Effector memory CD4-positive, alpha-beta T cell (primary cell): Measurements from ENCODE around the gene TMA7.
"Not testable (repeated sequence)": the region's sequence is repeated elsewhere in the genome, so short reads cannot be mapped to it uniquely, and the experiment has no call there.

Experiments
- DNase-seq, 3 donors: peaks; one replicate each; pipeline ENCODE4 v3.0.0-alpha.2; 2020
- H3K27ac ChIP-seq: 2 replicates; pipeline ENCODE4 v1.7.0; 2013; ENCODE audit warnings: mild to moderate bottlenecking, low read length, moderate library complexity; ENCODE audit not compliant: insufficient read depth, poor library complexity, severe bottlenecking
- H3K27me3 ChIP-seq: replicated peaks from 2 replicates; pipeline ENCODE4 v1.7.0; 2013; ENCODE audit warnings: mild to moderate bottlenecking, low read length; ENCODE audit not compliant: insufficient read depth, control insufficient read depth, poor library complexity, severe bottlenecking
- H3K36me3 ChIP-seq: 2 replicates; pipeline ENCODE4 v1.7.0; 2013; ENCODE audit warnings: mild to moderate bottlenecking, low read length, moderate library complexity; ENCODE audit not compliant: control insufficient read depth, insufficient read depth
- H3K4me1 ChIP-seq: 2 replicates; pipeline ENCODE4 v1.7.0; 2013; ENCODE audit warnings: low read length, mild to moderate bottlenecking; ENCODE audit not compliant: control insufficient read depth, insufficient read depth, poor library complexity, severe bottlenecking
- H3K4me3 ChIP-seq: 2 replicates; pipeline ENCODE4 v1.7.0; 2013; ENCODE audit warnings: low read length, low read depth, mild to moderate bottlenecking; ENCODE audit not compliant: insufficient read depth, poor library complexity, severe bottlenecking
- H3K9me3 ChIP-seq: 2 replicates; pipeline ENCODE4 v1.7.0; 2013; ENCODE audit warnings: mild to moderate bottlenecking, low read length, moderate library complexity; ENCODE audit not compliant: control insufficient read depth

The TMA7 gene

DNA sequence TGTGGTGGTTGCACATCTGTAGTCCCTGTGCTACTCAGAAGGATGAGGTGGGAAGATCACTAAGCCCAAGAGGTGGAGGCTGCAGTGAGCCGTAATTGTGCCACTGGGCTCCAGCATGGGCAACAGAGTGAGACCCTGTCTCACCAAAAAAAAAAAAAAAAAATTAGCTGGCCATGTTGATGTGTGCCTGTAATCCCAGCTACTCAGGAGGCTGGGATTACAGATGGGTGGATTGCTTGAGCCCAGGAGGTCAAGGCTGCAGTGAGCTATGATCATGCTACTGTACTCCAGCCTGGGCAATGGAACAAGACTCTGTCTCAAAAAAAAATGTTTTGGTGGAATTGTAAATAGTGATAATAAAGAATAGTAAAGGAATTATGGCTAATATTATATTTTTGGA is 16.4 kb downstream of the TMA7 start:
- Histone ChIP-seq H3K9me3 (no peaks in the 10 kb centered on the region), H3K27me3 (no peaks in the 10 kb centered on the region), H3K36me3 (peaks cover 35% of the 10 kb centered on the region), H3K27ac (no peak overlapping the region), H3K4me3 (no peak overlapping the region), H3K4me1 (no peaks in the 10 kb centered on the region)
- DNase-seq, result no peak

- DNase-seq, result no peak
- H3K27ac ChIP-seq, result no peak overlapping the region
- no peaks in the 10 kb centered on the region for H3K4me1 ChIP-seq
- no peaks in the 10 kb centered on the region for H3K27me3 ChIP-seq
- H3K9me3 ChIP-seq, result no peaks in the 10 kb centered on the region
- H3K4me3 ChIP-seq, result no peak overlapping the region
- peaks cover 37% of the 10 kb centered on the region for H3K36me3 ChIP-seq
Observed at GRCh38 chr3:48459331-48459730, 19.3 kb downstream of the TMA7 start.

DNA sequence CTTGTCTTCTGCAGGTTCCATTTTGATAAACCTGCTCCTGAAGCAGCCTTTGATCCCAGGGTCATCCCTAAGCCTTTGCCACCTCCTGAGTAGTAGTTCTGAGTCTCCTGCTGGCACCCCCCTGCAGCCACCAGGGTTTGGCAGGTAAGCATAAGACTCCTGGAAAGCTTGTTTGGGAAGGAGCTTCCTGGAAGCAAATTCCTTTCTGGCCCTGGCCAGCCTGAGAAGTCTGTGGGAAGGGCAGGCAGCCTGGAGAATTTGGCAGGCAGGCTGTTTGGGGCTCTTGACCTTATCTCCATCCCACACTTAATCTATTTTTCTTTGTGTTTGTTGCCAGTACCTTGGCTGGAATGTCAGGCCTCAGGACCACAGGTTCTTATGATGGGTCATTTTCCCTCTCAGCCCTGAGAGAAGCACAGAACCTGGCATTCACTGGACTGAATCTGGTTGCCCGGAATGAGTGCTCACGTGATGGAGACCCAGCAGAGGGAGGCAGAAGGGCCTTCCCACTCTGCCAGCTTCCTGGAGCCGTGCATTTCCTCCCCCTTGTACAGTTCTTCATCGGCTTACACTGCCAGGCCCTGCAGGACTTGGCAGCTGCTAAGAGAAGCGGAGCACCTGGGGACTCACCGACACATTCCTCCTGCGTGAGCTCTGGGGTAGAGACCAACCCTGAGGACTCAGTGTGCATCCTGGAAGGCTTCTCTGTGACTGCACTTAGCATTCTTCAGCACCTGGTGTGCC is 19.9 kb downstream of the TMA7 start:
- Histone ChIP-seq H3K4me1 (no peaks in the 10 kb centered on the region), H3K27ac (no peak overlapping the region), H3K9me3 (no peaks in the 10 kb centered on the region), H3K27me3 (no peaks in the 10 kb centered on the region), H3K4me3 (no peak overlapping the region), H3K36me3 (peaks cover 34% of the 10 kb centered on the region)
- DNase-seq, result no peak

DNA sequence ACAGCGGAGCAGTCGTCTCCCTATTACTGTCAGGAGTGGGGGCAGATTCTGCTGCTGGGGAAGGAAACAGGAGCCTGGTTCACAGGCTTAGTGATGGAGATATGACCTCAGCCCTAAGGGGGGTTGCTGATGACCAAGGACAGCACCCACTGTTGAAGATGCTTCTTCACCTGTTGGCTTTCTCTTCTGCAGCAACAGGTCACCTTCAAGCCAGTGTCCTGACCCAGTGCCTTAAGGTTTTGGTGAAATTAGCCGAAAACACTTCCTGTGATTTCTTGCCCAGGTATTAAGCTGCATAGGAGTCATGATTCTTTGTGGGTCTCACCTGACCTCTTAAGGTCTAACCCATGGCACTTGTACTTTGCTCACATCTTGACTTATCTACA is 20.5 kb downstream of the TMA7 start:
- H3K27ac ChIP-seq, result no peak overlapping the region
- DNase-seq, result no peak
- no peaks in the 10 kb centered on the region for H3K9me3 ChIP-seq
- peaks cover 34% of the 10 kb centered on the region for H3K36me3 ChIP-seq
- H3K4me1 ChIP-seq, result peaks cover 3% of the 10 kb centered on the region
- no peaks in the 10 kb centered on the region for H3K27me3 ChIP-seq
- no peak overlapping the region for H3K4me3 ChIP-seq

- not testable (repeated sequence) for H3K9me3 ChIP-seq, H3K4me3 ChIP-seq, DNase-seq, H3K27ac ChIP-seq, H3K27me3 ChIP-seq
- H3K36me3 ChIP-seq, result peaks cover 34% of the 10 kb centered on the region
- peaks cover 15% of the 10 kb centered on the region for H3K4me1 ChIP-seq
Observed at GRCh38 chr3:48461767-48462166, 21.7 kb downstream of the TMA7 start.

- Histone ChIP-seq H3K4me3 (no peak overlapping the region), H3K4me1 (peaks cover 33% of the 10 kb centered on the region), H3K9me3 (no peaks in the 10 kb centered on the region), H3K27ac (no peak overlapping the region), H3K27me3 (no peaks in the 10 kb centered on the region), H3K36me3 (peaks cover 45% of the 10 kb centered on the region)
- DNase-seq, result no peak
Observed at GRCh38 chr3:48463703-48464102, 23.6 kb downstream of the TMA7 start.

DNA sequence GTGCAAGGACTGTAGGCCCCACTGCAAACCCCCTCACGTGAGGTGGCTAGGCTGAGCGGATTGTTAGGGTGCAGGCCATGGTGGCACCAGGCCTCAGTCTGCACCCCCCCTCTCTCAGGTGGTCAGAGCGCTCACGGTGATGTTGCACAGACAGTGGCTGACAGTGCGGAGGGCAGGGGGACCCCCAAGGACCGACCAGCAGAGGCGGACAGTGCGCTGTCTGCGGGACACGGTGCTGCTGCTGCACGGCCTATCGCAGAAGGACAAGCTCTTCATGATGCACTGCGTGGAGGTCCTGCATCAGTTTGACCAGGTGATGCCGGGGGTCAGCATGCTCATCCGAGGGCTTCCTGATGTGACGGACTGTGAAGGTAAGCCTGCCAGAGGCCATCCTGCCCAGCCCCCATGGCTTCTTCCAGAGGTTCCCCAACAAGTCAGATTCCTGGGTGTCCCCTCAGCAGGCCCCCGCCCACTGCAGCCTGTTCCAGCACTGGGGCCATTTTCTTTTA is 24.7 kb downstream of the TMA7 start:
- H3K36me3 ChIP-seq, result peaks cover 46% of the 10 kb centered on the region
- H3K4me1 ChIP-seq, result peaks cover 43% of the 10 kb centered on the region
- DNase-seq, result no peak
- no peaks in the 10 kb centered on the region for H3K27me3 ChIP-seq
- H3K9me3 ChIP-seq, result no peaks in the 10 kb centered on the region
- no peak overlapping the region for H3K4me3 ChIP-seq
- no peak overlapping the region for H3K27ac ChIP-seq

- Histone ChIP-seq H3K4me1 (peaks cover 47% of the 10 kb centered on the region), H3K9me3 (no peaks in the 10 kb centered on the region), H3K27me3 (no peaks in the 10 kb centered on the region), H3K36me3 (peaks cover 45% of the 10 kb centered on the region), H3K4me3 (no peak overlapping the region), H3K27ac (peak overlapping the region; percentile 93)
- no peak for DNase-seq
Observed at GRCh38 chr3:48465237-48465530, 25.1 kb downstream of the TMA7 start.

GRCh38 chr3:48465531-48466378 is 25.7 kb downstream of the TMA7 start:
- H3K27ac ChIP-seq, result peak overlapping the region; percentile 93
- peaks cover 39% of the 10 kb centered on the region for H3K36me3 ChIP-seq
- H3K9me3 ChIP-seq, result no peaks in the 10 kb centered on the region
- peak overlapping the region; percentile 68 for H3K4me3 ChIP-seq
- peak; percentile 49 to 64 (median 60) for DNase-seq
- H3K4me1 ChIP-seq, result peaks cover 53% of the 10 kb centered on the region
- no peaks in the 10 kb centered on the region for H3K27me3 ChIP-seq
